NCI-H187 treated with DMSO at 0.1 percent for 48 hours (cell line): ENCODE data around the gene CACNA1D.

Experiments used
- DNase-seq: peaks from one replicate; lab custom pipeline; 2025; lab: John Stamatoyannopoulos, UW

Gene CACNA1D

GRCh38 chr3:53846134-53846850 is 351.9 kb downstream of the CACNA1D start, which contains the start of the genes CHDH and IL17RB:
Gene CHDH, minus strand, starts transcription at chr3:53846419. Its CDS starts 22,411 bp downstream, at chr3:53824008.
Gene IL17RB, plus strand, starts transcription at chr3:53846568. Its CDS starts 21 bp downstream, at chr3:53846589.
- no peak for DNase-seq

GRCh38 chr3:53846851-53847155 is 352.4 kb downstream of the CACNA1D start:
- DNase-seq: no peak

GRCh38 chr3:53849916-53850315 is 355.5 kb downstream of the CACNA1D start:
- DNase-seq: no peak

- DNase-seq: no peak
Observed at GRCh38 chr3:53850895-53851294, 356.5 kb downstream of the CACNA1D start.

- DNase-seq: no peak
Observed at GRCh38 chr3:53856964-53857363, 362.6 kb downstream of the CACNA1D start.

- no peak for DNase-seq
Observed at GRCh38 chr3:53858096-53858741, 363.8 kb downstream of the CACNA1D start.

- DNase-seq: no peak
Observed at GRCh38 chr3:53859178-53859577, 364.8 kb downstream of the CACNA1D start.

- no peak for DNase-seq
Observed at GRCh38 chr3:53860196-53860595, 365.8 kb downstream of the CACNA1D start.

- no peak for DNase-seq
Observed at GRCh38 chr3:53862241-53862640, 367.8 kb downstream of the CACNA1D start.

GRCh38 chr3:53863145-53863544 is 368.7 kb downstream of the CACNA1D start:
- DNase-seq: no peak
